ENCODE data around the gene CDC37. TPM values are rescaled to one million over a fixed set of nuclear protein-coding genes. Genes with fewer than 3 reads are reported as not detected.

Gene CDC37
- total RNA-seq, 1 donor from 2014 or later: 154 TPM

GRCh38 chr19:10422046-10422461 lies 18.7 kb upstream of the CDC37 start:
- ATAC-seq (no peak), DNase-seq (no peak)
- H3K27me3 ChIP-seq (ENCODE audit: low read depth): peaks cover 75% of the 10 kb centered on the region
- peaks cover 48% of the 10 kb centered on the region for H3K4me1 ChIP-seq
- TF ChIP-seq CTCF (IDR thresholded peaks at IDR 0.05): no peak
- H3K9me3 ChIP-seq: no peaks in the 10 kb centered on the region
- H3K27ac ChIP-seq: no peak overlapping the region
- intact Hi-C loops (cut with DNase I): no loop called here
- H3K36me3 ChIP-seq: no peaks in the 10 kb centered on the region
- no peak overlapping the region for H3K4me3 ChIP-seq

- peaks cover 79% of the 10 kb centered on the region for H3K27me3 ChIP-seq (ENCODE audit: low read depth)
- H3K9me3 ChIP-seq: no peaks in the 10 kb centered on the region
- DNase-seq: no peak
- peaks cover 54% of the 10 kb centered on the region for H3K4me1 ChIP-seq
- no peaks in the 10 kb centered on the region for H3K36me3 ChIP-seq
- no peak for TF ChIP-seq CTCF (IDR thresholded peaks at IDR 0.05)
- ATAC-seq: no peak
- H3K27ac ChIP-seq: no peak overlapping the region
- intact Hi-C loops (cut with DNase I): no loop called here
- H3K4me3 ChIP-seq: no peak overlapping the region
Observed at GRCh38 chr19:10421240-10422045, 18.1 kb upstream of the CDC37 start.

- H3K27ac ChIP-seq: no peak within 1 kb of the TSS
- peak within 1 kb of the TSS; percentile 34 for H3K4me3 ChIP-seq
- intact Hi-C loops (cut with DNase I): no loop called here
- DNase-seq (no peak), ATAC-seq (no peak)
- H3K4me1 ChIP-seq: peaks cover 62% of the 10 kb centered on the region
- peak; percentile 29 for TF ChIP-seq CTCF (IDR thresholded peaks at IDR 0.05)
- H3K27me3 ChIP-seq (ENCODE audit: low read depth): peaks cover 79% of the 10 kb centered on the region
- no peaks in the 10 kb centered on the region for H3K36me3 ChIP-seq
- H3K9me3 ChIP-seq: no peaks in the 10 kb centered on the region
Observed at GRCh38 chr19:10420444-10421239, 17.3 kb upstream of the CDC37 start, which contains the start of gene PDE4A. Gene PDE4A, plus strand, starts transcription at chr19:10420538. Its CDS starts 227 bp downstream, at chr19:10420765.

- H3K9me3 ChIP-seq: no peaks in the 10 kb centered on the region
- peak overlapping the region; percentile 34 for H3K4me3 ChIP-seq
- no peaks in the 10 kb centered on the region for H3K36me3 ChIP-seq
- intact Hi-C loops (cut with DNase I): no loop called here
- H3K4me1 ChIP-seq: peaks cover 62% of the 10 kb centered on the region
- no peak for DNase-seq
- no peak overlapping the region for H3K27ac ChIP-seq
- H3K27me3 ChIP-seq (ENCODE audit: low read depth): peaks cover 78% of the 10 kb centered on the region
- ATAC-seq: no peak
- TF ChIP-seq CTCF (IDR thresholded peaks at IDR 0.05): no peak
Observed at GRCh38 chr19:10419646-10420443, 16.5 kb upstream of the CDC37 start.

- ATAC-seq (no peak), DNase-seq (no peak)
- H3K4me1 ChIP-seq: peaks cover 55% of the 10 kb centered on the region
- peaks cover 74% of the 10 kb centered on the region for H3K27me3 ChIP-seq (ENCODE audit: low read depth)
- H3K9me3 ChIP-seq: no peaks in the 10 kb centered on the region
- H3K27ac ChIP-seq: no peak overlapping the region
- TF ChIP-seq CTCF (IDR thresholded peaks at IDR 0.05): no peak
- H3K4me3 ChIP-seq: peak overlapping the region; percentile 34
- H3K36me3 ChIP-seq: no peaks in the 10 kb centered on the region
- intact Hi-C loops (cut with DNase I): no loop called here
Observed at GRCh38 chr19:10419200-10419645, 15.9 kb upstream of the CDC37 start.

Measured in lower lobe of right lung (tissue), 2 donors.